Lung microvascular endothelial cell (primary cell): ENCODE results near the gene C1orf174. TPM values are rescaled to one million over a fixed set of nuclear protein-coding genes. Genes with fewer than 3 reads are reported as not detected.

Source experiments
- total RNA-seq: library from RNA; depleted of rRNA; stranded (reverse); fragments of >200 nt; gene quantifications from 2 replicates; pipeline ENCODE4 v1.2.1, GENCODE V29; 2014

The C1orf174 gene
- total RNA-seq, 1 donor from 2014 or later: 24.0 TPM

Other genes with a start within 250 kb of the C1orf174 start
- gene TP73, start 247.8 kb downstream of the C1orf174 start, total RNA-seq: under 0.01 TPM in 1 of 2 replicates, not detected in the other
- gene CCDC27, start 147.8 kb downstream of the C1orf174 start, total RNA-seq: not detected in 2 replicates
- 0.20 and 0.87 TPM in 2 replicates for gene SMIM1, start 127.5 kb downstream of the C1orf174 start, total RNA-seq
- gene LRRC47, start 103.8 kb downstream of the C1orf174 start, total RNA-seq: 17.2 and 23.2 TPM in 2 replicates
- 12.6 and 18.7 TPM in 2 replicates for gene CEP104, start 43.1 kb downstream of the C1orf174 start, total RNA-seq
- gene DFFB, start 42.8 kb downstream of the C1orf174 start, total RNA-seq: 7.5 and 8.1 TPM in 2 replicates